Heart left ventricle (tissue), 16 donors: ENCODE data around the gene TFB1M. TPM values are rescaled to one million over a fixed set of nuclear protein-coding genes. Genes with fewer than 3 reads are reported as not detected.
A peak's percentile ranks its signal among the peaks of the same experiment; 100 is the strongest.

Source experiments
- ATAC-seq, 4 donors: fragments of 200-7000 bp; cut with Tn5 transposase; one replicate each; pipeline ENCODE4 v1.9.1; 2020 to 2022; ENCODE audit warnings: moderate library complexity in 4 of 4, mild to moderate bottlenecking in 3 of 4, moderate number of reproducible peaks in 1 of 4
- DNase-seq, 5 donors: peaks; one replicate each; pipeline ENCODE4 v3.0.0-alpha.2; 2020
- H3K27ac ChIP-seq, 12 donors: fragments of 200-600 bp; sonication (generic) in 4 of 12; one replicate each; pipeline versions ENCODE4 v1.5.0 to v1.8.0; 2016 to 2022; ENCODE audit warnings: mild to moderate bottlenecking in 2 of 12
- H3K27me3 ChIP-seq, 9 donors: fragments of 200-600 bp; sonication (generic) in 2 of 9; one replicate each; pipeline versions ENCODE4 v1.5.1 to v1.8.0; 2016 to 2022; ENCODE audit warnings: mild to moderate bottlenecking in 3 of 9
- H3K36me3 ChIP-seq, 9 donors: fragments of 200-600 bp; sonication (generic) in 2 of 9; one replicate each; pipeline versions ENCODE4 v1.5.0 to v1.8.0; 2018 to 2022; ENCODE audit warnings: mild to moderate bottlenecking in 2 of 9
- H3K4me1 ChIP-seq, 12 donors: fragments of 200-600 bp; sonication (generic) in 4 of 12; one replicate each; pipeline versions ENCODE4 v1.5.0 to v1.8.0; 2016 to 2022; ENCODE audit warnings: mild to moderate bottlenecking in 3 of 12
- H3K4me3 ChIP-seq, 12 donors: fragments of 200-600 bp; sonication (generic) in 4 of 12; one replicate each; pipeline versions ENCODE4 v1.5.0 to v1.8.0; 2017 to 2022; ENCODE audit warnings: mild to moderate bottlenecking in 9 of 12, moderate library complexity in 4 of 12
- H3K9me3 ChIP-seq, 12 donors: fragments of 200-600 bp; sonication (generic) in 4 of 12; one replicate each; pipeline versions ENCODE4 v1.5.0 to v1.8.0; 2016 to 2022; ENCODE audit warnings: mild to moderate bottlenecking in 1 of 12
- POLR2A ChIP-seq, 2 donors: fragments of 450-650 bp; IDR thresholded peaks; one replicate each; pipeline ENCODE4 v1.6.1; 2017; ENCODE audit warnings: antibody characterized with exemption in 2 of 2, mild to moderate bottlenecking in 2 of 2, moderate library complexity in 2 of 2
- WGBS, 4 donors: extraction: QIAGEN DNeasy Blood & Tissue Kit in 2 of 4; methylation state at CpG; one replicate each; pipeline versions ENCODE4 v1.1.5 to v1.1.7; 2013 to 2018; 5-methylcytosine and 5-hydroxymethylcytosine counted together
- intact Hi-C, 10 donors: fragments of 100-400 bp; cut with DNase I; formaldehyde crosslinking; loops; one replicate each; pipeline versions ENCODE4 v1.11.1 to v1.14.2; 2022
- polyA plus RNA-seq, 2 donors: library from polyadenylated mRNA; stranded (reverse); fragments of 200-250 nt; gene quantifications; one replicate each; pipeline ENCODE4 v1.2.3, GENCODE V29; 2013
- total RNA-seq, 9 donors: library from RNA; depleted of rRNA in 2 of 9; stranded (reverse); fragments of >200 nt in 2 of 9; fragmentation: NEBNext Ultra II Directional in 3 of 9; extraction: Animal tissue kit (Norgen Biotek cat#: 25700) in 3 of 9; gene quantifications; one replicate each; pipeline versions ENCODE4 v1.1.0 to v1.2.4, GENCODE V29; 2016 to 2023
- TF ChIP-seq, protein P1 (sequence below), 12 donors: fragments of 200-600 bp; sonication (generic) in 4 of 12; IDR thresholded peaks; one replicate each; pipeline versions ENCODE4 v1.5.0 to v1.8.0; 2018 to 2022; ENCODE audit warnings: antibody characterized with exemption in 12 of 12, mild to moderate bottlenecking in 5 of 12
- donor health status: ischemic (EF 13 %, LVEDD 7.1; RV severe dilation, severe dysfunction).
- donor health status: healthy with polysubstance abuse.
- donor health status: DM: no; HTN: yes; CAD: no.
- donor health status: DM: no; HTN: no; CAD: no.
- donor health status: ischemic (EF 25% LVEDD 6.9; RV normal size, moderate dysfunction).
- donor health status: ischemic (EF 25% LVEDD 5.7; RV mildly dilated, moderate dysfunction).
- donor health status: healthy.
- donor health status: DM: yes; HTN: yes; CAD: no.
- donor health status: ischemic (EF 35%, LVEDD 5.7; RV mildly dilated, moderate dysfunction).
- donor health status: nonischemic (EF 11% LVEDD 7.7; RV severe dilation, severe dysfunction).
- donor health status: DM: yes; HTN: yes; CAD: no.
- donor health status: PGD.
- donor health status: ischemic (EF 29% LVEDD 5.4; RV normal size, mild dysfunction).
- donor health status: nonischemic (EF 23%, LVEDD 6.1; RV moderate dilation, normal function).

The TFB1M gene
- total and polyA plus RNA-seq, 11 donors = 11.4 to 24.5 (median 17.6) TPM

DNA sequence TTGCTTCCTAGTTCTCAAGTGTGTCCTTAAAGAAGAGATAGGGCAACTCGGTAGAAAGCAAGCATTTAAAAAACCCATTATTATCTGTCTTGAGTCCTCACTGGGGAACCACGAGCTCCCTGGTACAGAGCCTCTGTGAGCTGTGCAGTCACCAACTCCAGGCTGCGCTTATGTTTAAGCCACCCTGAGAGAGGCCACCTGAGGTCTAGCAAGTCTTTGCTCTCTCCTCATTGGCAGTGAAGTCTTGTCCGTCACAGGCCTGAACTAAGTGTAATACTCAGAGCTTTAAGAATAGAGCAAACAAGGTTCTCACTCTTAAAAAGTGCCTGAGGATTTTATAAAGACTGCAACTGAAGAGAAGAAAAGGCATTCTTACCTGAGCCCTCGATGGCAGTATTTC lies 54.4 kb downstream of the TFB1M start:
- Histone ChIP-seq H3K27ac (no peak overlapping the region), H3K4me1 (peaks cover 0 to 29% (median 4%) of the 10 kb centered on the region in 12 donors), H3K36me3 (peaks cover 0 to 55% (median 51%) of the 10 kb centered on the region in 9 donors), H3K4me3 (no peak overlapping the region), H3K27me3 (no peaks in the 10 kb centered on the region), H3K9me3 (no peaks in the 10 kb centered on the region)
- no peak for TF ChIP-seq POLR2A (IDR thresholded peaks at IDR 0.05)
- TF ChIP-seq, protein P1, sequence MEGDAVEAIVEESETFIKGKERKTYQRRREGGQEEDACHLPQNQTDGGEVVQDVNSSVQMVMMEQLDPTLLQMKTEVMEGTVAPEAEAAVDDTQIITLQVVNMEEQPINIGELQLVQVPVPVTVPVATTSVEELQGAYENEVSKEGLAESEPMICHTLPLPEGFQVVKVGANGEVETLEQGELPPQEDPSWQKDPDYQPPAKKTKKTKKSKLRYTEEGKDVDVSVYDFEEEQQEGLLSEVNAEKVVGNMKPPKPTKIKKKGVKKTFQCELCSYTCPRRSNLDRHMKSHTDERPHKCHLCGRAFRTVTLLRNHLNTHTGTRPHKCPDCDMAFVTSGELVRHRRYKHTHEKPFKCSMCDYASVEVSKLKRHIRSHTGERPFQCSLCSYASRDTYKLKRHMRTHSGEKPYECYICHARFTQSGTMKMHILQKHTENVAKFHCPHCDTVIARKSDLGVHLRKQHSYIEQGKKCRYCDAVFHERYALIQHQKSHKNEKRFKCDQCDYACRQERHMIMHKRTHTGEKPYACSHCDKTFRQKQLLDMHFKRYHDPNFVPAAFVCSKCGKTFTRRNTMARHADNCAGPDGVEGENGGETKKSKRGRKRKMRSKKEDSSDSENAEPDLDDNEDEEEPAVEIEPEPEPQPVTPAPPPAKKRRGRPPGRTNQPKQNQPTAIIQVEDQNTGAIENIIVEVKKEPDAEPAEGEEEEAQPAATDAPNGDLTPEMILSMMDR (IDR thresholded peaks at IDR 0.05) = no peak
- ATAC-seq (no peak), DNase-seq (no peak)
- intact Hi-C loops = loop anchor here in 1 of 10 donors (10.0 kb wide), 1 partner anchor 325 kb away; no protein-coding TSS in a partner anchor
- WGBS, 4 donors = 82 to 96% (median 85%) methylated on average over 5 of the region's 5 CpGs

GRCh38 chr6:155259204-155259603 lies 55.1 kb downstream of the TFB1M start:
- no peak for TF ChIP-seq POLR2A (IDR thresholded peaks at IDR 0.05)
- TF ChIP-seq, protein P1 (IDR thresholded peaks at IDR 0.05) = no peak
- Histone ChIP-seq H3K27me3 (no peaks in the 10 kb centered on the region), H3K36me3 (peaks cover 0 to 62% (median 58%) of the 10 kb centered on the region in 9 donors), H3K4me1 (peaks cover 0 to 28% (median 4%) of the 10 kb centered on the region in 12 donors), H3K27ac (no peak overlapping the region), H3K9me3 (no peaks in the 10 kb centered on the region), H3K4me3 (no peak overlapping the region)
- WGBS, 4 donors = 93 to 96% (median 95%) methylated on average over 3 of the region's 3 CpGs
- ATAC-seq = no peak
- intact Hi-C loops = loop anchor here in 1 of 10 donors (10.0 kb wide), 1 partner anchor 324 kb away; no protein-coding TSS in a partner anchor
- DNase-seq = no peak

- intact Hi-C loops = loop anchor here in 1 of 10 donors (10.0 kb wide), 1 partner anchor 323 kb away; no protein-coding TSS in a partner anchor
- 83 to 96% (median 91%) methylated on average over 9 of the region's 9 CpGs for WGBS, 4 donors
- no peaks in the 10 kb centered on the region for H3K9me3 ChIP-seq
- peaks cover 0 to 73% (median 61%) of the 10 kb centered on the region in 9 donors for H3K36me3 ChIP-seq
- H3K27ac ChIP-seq = no peak overlapping the region
- no peak for DNase-seq
- no peak for ATAC-seq
- H3K27me3 ChIP-seq = no peaks in the 10 kb centered on the region
- TF ChIP-seq, protein P1 (IDR thresholded peaks at IDR 0.05) = no peak
- TF ChIP-seq POLR2A (IDR thresholded peaks at IDR 0.05) = no peak
- H3K4me3 ChIP-seq = no peak overlapping the region
- peaks cover 0 to 22% (median 4%) of the 10 kb centered on the region in 12 donors for H3K4me1 ChIP-seq
Measured at GRCh38 chr6:155257796-155258195, 56.5 kb downstream of the TFB1M start.

GRCh38 chr6:155256122-155256795 lies 58.0 kb downstream of the TFB1M start:
- H3K36me3 ChIP-seq = peaks cover 0 to 82% (median 71%) of the 10 kb centered on the region in 9 donors
- TF ChIP-seq, protein P1 (IDR thresholded peaks at IDR 0.05) = no peak
- no peak for TF ChIP-seq POLR2A (IDR thresholded peaks at IDR 0.05)
- H3K4me1 ChIP-seq = peaks cover 0 to 23% (median 3%) of the 10 kb centered on the region in 12 donors
- H3K27me3 ChIP-seq = no peaks in the 10 kb centered on the region
- H3K27ac ChIP-seq = no peak overlapping the region
- H3K4me3 ChIP-seq = no peak overlapping the region
- ATAC-seq (peak in 3 of 4 donors; percentile 32 to 59 (median 38)), DNase-seq (peak in 1 of 5 donors; percentile 43)
- H3K9me3 ChIP-seq = no peaks in the 10 kb centered on the region
- intact Hi-C loops = loop anchor here in 1 of 10 donors (10.0 kb wide), 1 partner anchor 321 kb away; no protein-coding TSS in a partner anchor
- WGBS, 4 donors = 52 to 71% (median 69%) methylated on average over 13 of the region's 13 CpGs
